SK-N-SH treated with all-trans-retinoic acid at 6 μM for 48 hours (cell line): ENCODE results near the gene TMEM222.

Source experiments
- ATAC-seq: fragments of 200-7000 bp; cut with Tn5 transposase; 3 replicates; pipeline ENCODE4 v1.9.1; 2020; ENCODE audit warnings: mild to moderate bottlenecking, moderate library complexity
- ARNTL ChIP-seq: fragments of 450-650 bp; formaldehyde crosslinking; IDR thresholded peaks from 2 replicates; pipeline ENCODE4 v1.5.0; 2020; ENCODE audit warnings: low read depth, mild to moderate bottlenecking, moderate library complexity, borderline replicate concordance
- CSDC2 ChIP-seq: fragments of 250-450 bp; sonication (Bioruptor Pico); IDR thresholded peaks from 2 replicates; pipeline ENCODE4 v1.5.0; 2020; ENCODE audit warnings: mild to moderate bottlenecking, moderate library complexity
- ISL1 ChIP-seq: fragments of 250-450 bp; sonication (Bioruptor Pico); IDR thresholded peaks from 2 replicates; pipeline ENCODE4 v2.1.2; 2022; ENCODE audit warnings: mild to moderate bottlenecking, moderate library complexity
- OSR1 ChIP-seq: fragments of 250-450 bp; sonication (Bioruptor Pico); IDR thresholded peaks from 2 replicates; pipeline ENCODE4 v1.8.0; 2022; ENCODE audit warnings: moderate library complexity, mild to moderate bottlenecking, inconsistent platforms
- PPARA ChIP-seq: fragments of 250-450 bp; sonication (Bioruptor Pico); IDR thresholded peaks from 2 replicates; pipeline ENCODE4 v1.5.0; 2020; ENCODE audit warnings: mild to moderate bottlenecking, borderline replicate concordance
- RARB ChIP-seq: fragments of 250-450 bp; sonication (Bioruptor Pico); IDR thresholded peaks from 2 replicates; pipeline ENCODE4 v1.8.0; 2021; ENCODE audit warnings: mild to moderate bottlenecking, moderate library complexity
- SNAI2 ChIP-seq: fragments of 250-450 bp; sonication (Bioruptor Pico); IDR thresholded peaks from 2 replicates; pipeline ENCODE4 v1.5.0; 2020; ENCODE audit warnings: mild to moderate bottlenecking, moderate library complexity
- ZFP30 ChIP-seq: fragments of 450-650 bp; formaldehyde crosslinking; IDR thresholded peaks from 2 replicates; pipeline ENCODE4 v1.5.0; 2022; ENCODE audit warnings: mild to moderate bottlenecking, moderate library complexity
- ZNF565 ChIP-seq: fragments of 450-650 bp; formaldehyde crosslinking; conservative IDR thresholded peaks from 2 replicates; pipeline ENCODE4 v1.5.0; 2020; ENCODE audit warnings: low read depth, mild to moderate bottlenecking, moderate library complexity
- ZNF70 ChIP-seq: fragments of 450-650 bp; formaldehyde crosslinking; IDR thresholded peaks from 2 replicates; pipeline ENCODE4 v1.5.0; 2020; ENCODE audit warnings: mild to moderate bottlenecking, moderate library complexity
- ZNF8 ChIP-seq: fragments of 450-650 bp; formaldehyde crosslinking; IDR thresholded peaks from 2 replicates; pipeline ENCODE4 v1.5.0; 2020; ENCODE audit warnings: mild to moderate bottlenecking, moderate library complexity
- TF ChIP-seq, protein P1 (sequence below): fragments of 250-450 bp; sonication (Bioruptor Pico); IDR thresholded peaks from 2 replicates; pipeline ENCODE4 v1.5.0; 2020; ENCODE audit warnings: mild to moderate bottlenecking, moderate library complexity
- TF ChIP-seq, protein P2 (sequence below): fragments of 250-450 bp; sonication (Bioruptor Pico); IDR thresholded peaks from 2 replicates; pipeline ENCODE4 v1.8.0; 2021; ENCODE audit warnings: low read depth, mild to moderate bottlenecking, moderate library complexity, borderline replicate concordance

TMEM222 gene

DNA sequence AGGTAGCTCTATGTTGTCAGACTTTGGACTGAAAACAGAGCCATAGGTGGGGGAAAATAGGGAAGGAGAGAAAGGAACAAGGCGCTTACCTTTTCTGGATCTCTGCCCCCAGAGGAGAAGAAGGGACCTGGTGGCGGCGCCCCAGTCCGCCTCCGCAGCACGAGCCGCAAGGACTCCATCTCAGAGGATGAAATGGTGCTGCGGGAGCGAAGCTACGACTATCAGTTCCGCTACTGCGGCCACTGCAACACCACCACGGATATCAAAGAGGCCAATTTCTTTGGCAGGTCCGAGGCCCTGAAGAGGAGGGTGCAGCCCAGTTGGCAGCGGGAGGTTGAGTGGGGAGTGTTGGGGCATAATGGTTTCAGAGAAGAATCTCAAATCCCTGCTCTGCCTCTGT lies 18.5 kb upstream of the TMEM222 start (continued):
- TF ChIP-seq PPARA (CRISPR knock-in tag) (no peak), SNAI2 (CRISPR knock-in tag) (no peak)
- TF ChIP-seq, protein P1, sequence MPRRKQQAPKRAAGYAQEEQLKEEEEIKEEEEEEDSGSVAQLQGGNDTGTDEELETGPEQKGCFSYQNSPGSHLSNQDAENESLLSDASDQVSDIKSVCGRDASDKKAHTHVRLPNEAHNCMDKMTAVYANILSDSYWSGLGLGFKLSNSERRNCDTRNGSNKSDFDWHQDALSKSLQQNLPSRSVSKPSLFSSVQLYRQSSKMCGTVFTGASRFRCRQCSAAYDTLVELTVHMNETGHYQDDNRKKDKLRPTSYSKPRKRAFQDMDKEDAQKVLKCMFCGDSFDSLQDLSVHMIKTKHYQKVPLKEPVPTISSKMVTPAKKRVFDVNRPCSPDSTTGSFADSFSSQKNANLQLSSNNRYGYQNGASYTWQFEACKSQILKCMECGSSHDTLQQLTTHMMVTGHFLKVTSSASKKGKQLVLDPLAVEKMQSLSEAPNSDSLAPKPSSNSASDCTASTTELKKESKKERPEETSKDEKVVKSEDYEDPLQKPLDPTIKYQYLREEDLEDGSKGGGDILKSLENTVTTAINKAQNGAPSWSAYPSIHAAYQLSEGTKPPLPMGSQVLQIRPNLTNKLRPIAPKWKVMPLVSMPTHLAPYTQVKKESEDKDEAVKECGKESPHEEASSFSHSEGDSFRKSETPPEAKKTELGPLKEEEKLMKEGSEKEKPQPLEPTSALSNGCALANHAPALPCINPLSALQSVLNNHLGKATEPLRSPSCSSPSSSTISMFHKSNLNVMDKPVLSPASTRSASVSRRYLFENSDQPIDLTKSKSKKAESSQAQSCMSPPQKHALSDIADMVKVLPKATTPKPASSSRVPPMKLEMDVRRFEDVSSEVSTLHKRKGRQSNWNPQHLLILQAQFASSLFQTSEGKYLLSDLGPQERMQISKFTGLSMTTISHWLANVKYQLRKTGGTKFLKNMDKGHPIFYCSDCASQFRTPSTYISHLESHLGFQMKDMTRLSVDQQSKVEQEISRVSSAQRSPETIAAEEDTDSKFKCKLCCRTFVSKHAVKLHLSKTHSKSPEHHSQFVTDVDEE (CRISPR knock-in tag), result no peak
- TF ChIP-seq, all 23 proteins: peak for 0

DNA sequence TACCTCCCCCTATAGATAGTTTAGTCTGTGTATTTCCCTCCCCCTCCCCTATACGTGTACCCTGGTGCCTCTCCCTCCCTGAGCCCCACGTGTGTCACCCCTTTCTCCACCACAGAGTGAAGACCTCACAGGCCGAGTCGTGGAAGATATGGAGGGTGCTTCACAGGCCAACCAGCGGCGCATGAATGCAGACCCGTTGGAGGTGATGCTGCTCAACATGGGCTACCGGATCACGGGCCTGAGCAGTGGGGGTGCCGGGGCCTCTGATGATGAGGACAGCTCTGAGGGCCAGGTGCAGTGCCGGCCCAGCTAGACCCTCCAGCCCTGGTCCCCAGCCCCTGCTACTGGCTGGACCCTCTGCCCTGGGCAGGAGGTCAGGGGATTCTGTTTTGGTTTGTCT lies 15.9 kb upstream of the TMEM222 start:
- no peak for ATAC-seq
- TF ChIP-seq, protein P1 (CRISPR knock-in tag), result no peak
- TF ChIP-seq OSR1 (CRISPR knock-in tag), result no peak
- no peak for TF ChIP-seq ZFP30 (CRISPR knock-in tag)
- no peak for TF ChIP-seq ZNF565 (CRISPR knock-in tag)
- TF ChIP-seq, all 23 proteins: peak for 0

DNA sequence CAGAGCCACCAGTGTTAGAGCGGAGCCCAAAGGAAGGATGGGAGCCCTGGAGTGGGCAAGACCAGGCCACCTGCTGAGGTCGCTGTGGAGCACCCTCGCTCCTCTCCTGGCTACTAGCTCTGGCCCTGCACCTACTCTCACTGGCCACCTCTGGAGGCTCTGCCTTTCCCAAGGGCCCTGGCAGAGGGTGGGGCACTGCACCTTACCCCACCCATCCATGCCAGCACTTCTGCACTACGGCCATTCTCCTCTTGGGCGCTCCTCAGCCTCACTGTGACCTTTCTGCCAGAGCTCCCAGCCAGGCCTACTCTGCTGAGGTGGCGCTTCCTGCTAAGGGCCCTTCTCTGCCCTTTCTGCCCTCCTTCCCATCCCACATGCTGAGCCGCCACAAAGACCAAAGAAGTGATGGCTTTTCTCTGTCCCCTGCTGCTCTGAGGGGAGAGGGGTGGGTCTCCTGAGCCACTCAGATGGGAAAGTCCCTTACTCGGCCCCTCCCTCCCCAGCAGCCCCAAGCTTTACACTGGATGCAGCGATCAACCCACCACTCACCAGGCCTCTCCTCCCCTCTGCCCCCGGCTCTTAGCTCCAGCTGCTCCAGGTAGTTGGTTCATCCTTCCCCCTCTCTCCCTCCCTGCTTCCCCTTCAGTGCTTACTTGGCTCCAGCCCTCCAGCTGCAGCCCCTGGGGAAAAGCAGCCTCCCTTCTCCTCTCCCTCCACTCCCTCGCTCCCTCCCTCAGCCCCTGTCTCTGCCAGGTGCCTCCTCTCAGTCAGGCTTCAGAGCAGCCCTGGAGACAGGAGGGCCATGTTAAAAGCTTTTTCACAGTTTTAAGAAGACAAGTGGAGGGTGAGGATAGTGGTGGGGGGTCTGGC lies 14.8 kb upstream of the TMEM222 start:
- peak; percentile 42 for ATAC-seq
- no peak for TF ChIP-seq ZNF565 (CRISPR knock-in tag)
- no peak for TF ChIP-seq RARB (CRISPR knock-in tag)
- TF ChIP-seq ARNTL (CRISPR knock-in tag), result no peak
- TF ChIP-seq ZNF70 (CRISPR knock-in tag), result no peak
- TF ChIP-seq SNAI2 (CRISPR knock-in tag), result no peak
- no peak for TF ChIP-seq ZFP30 (CRISPR knock-in tag)
- TF ChIP-seq, protein P2, sequence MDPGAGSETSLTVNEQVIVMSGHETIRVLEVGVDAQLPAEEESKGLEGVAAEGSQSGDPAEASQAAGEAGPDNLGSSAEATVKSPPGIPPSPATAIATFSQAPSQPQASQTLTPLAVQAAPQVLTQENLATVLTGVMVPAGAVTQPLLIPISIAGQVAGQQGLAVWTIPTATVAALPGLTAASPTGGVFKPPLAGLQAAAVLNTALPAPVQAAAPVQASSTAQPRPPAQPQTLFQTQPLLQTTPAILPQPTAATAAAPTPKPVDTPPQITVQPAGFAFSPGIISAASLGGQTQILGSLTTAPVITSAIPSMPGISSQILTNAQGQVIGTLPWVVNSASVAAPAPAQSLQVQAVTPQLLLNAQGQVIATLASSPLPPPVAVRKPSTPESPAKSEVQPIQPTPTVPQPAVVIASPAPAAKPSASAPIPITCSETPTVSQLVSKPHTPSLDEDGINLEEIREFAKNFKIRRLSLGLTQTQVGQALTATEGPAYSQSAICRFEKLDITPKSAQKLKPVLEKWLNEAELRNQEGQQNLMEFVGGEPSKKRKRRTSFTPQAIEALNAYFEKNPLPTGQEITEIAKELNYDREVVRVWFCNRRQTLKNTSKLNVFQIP, result no peak
- TF ChIP-seq ISL1 (CRISPR knock-in tag), result no peak
- no peak for TF ChIP-seq OSR1 (CRISPR knock-in tag)

DNA sequence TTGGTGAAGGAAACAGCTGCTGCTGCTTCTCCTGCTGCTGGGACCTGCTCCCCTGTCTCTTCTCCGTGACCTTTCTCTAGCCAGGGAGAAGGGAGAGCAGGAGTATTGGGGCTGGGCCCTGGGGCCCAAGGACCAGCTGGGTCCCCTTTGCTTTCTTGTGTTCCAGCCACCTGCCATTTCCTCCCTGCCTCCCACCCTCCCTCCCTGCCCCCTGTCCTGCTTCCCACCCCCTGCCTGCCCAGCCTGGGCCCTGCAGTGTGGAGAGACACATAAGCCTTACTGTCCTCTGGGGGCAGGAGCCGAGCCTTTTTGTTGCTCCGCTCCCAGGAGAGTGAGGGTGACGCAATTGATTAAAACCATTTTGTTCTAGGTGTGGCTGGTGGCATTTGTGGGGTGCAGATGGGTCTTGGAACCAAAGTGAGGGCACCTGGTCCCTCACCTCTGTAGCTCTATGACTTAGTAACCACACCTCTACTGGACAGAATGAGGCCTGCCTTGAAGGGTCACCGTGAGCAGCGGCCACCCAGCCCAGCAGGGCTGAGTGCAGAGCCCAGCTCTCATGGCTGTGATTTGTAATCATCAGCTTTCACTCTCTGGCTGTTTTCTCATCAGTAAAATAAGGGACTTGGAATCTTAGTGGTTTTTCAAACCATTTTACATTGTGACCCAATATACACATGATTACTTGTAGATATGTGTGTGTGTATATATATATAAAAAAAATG lies 13.9 kb upstream of the TMEM222 start:
- TF ChIP-seq ZNF8 (CRISPR knock-in tag), result no peak
- TF ChIP-seq, protein P2, result no peak

DNA sequence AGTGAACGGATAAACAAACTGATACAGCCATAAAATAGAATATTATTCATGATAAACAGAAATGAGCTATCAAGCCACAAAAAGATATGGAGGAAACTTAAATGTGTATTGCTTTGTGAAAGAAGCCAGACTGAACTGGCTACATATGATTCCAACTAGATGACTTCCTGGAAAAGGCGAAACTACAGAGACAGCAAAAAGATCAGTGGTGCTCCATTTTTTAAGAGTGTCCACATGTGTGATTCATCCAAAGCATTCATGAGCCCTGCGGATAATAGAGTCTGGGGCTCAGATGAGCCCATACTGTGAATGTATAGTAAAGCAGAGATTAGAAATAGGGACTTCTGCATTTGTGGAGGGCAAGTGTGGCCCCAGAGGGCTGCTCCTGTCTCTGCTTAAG lies 7.8 kb upstream of the TMEM222 start:
- TF ChIP-seq SNAI2 (CRISPR knock-in tag), result no peak
- no peak for TF ChIP-seq CSDC2 (CRISPR knock-in tag)

More for the DNA sequence above, 13.9 kb upstream of the TMEM222 start:
- no peak for ATAC-seq

More for the DNA sequence above, 7.8 kb upstream of the TMEM222 start:
- ATAC-seq, result no peak
